KOPT-K1 (cell line): ENCODE data around the gene HERC2.
"Not testable (repeated sequence)": the region's sequence is repeated elsewhere in the genome, so short reads cannot be mapped to it uniquely, and the experiment has no call there.

Experiments
- H3K27ac ChIP-seq: fragments of 200-600 bp; sonication (generic); 2 replicates; pipeline ENCODE4 v1.5.1; 2016; ENCODE audit warnings: antibody characterized with exemption, mild to moderate bottlenecking, low read depth, low read length; ENCODE audit not compliant: poor library complexity, severe bottlenecking
- H3K36me3 ChIP-seq: fragments of 200-600 bp; sonication (generic); 2 replicates; pipeline ENCODE4 v1.5.1; 2017; ENCODE audit warnings: antibody characterized with exemption, mild to moderate bottlenecking, low read length, moderate library complexity; ENCODE audit not compliant: insufficient read depth
- H3K9me3 ChIP-seq: fragments of 200-600 bp; sonication (generic); 2 replicates; pipeline ENCODE4 v1.5.1; 2017; ENCODE audit warnings: antibody characterized with exemption, low read length, mild to moderate bottlenecking; ENCODE audit not compliant: insufficient read depth, poor library complexity, severe bottlenecking

Gene HERC2, protein sequence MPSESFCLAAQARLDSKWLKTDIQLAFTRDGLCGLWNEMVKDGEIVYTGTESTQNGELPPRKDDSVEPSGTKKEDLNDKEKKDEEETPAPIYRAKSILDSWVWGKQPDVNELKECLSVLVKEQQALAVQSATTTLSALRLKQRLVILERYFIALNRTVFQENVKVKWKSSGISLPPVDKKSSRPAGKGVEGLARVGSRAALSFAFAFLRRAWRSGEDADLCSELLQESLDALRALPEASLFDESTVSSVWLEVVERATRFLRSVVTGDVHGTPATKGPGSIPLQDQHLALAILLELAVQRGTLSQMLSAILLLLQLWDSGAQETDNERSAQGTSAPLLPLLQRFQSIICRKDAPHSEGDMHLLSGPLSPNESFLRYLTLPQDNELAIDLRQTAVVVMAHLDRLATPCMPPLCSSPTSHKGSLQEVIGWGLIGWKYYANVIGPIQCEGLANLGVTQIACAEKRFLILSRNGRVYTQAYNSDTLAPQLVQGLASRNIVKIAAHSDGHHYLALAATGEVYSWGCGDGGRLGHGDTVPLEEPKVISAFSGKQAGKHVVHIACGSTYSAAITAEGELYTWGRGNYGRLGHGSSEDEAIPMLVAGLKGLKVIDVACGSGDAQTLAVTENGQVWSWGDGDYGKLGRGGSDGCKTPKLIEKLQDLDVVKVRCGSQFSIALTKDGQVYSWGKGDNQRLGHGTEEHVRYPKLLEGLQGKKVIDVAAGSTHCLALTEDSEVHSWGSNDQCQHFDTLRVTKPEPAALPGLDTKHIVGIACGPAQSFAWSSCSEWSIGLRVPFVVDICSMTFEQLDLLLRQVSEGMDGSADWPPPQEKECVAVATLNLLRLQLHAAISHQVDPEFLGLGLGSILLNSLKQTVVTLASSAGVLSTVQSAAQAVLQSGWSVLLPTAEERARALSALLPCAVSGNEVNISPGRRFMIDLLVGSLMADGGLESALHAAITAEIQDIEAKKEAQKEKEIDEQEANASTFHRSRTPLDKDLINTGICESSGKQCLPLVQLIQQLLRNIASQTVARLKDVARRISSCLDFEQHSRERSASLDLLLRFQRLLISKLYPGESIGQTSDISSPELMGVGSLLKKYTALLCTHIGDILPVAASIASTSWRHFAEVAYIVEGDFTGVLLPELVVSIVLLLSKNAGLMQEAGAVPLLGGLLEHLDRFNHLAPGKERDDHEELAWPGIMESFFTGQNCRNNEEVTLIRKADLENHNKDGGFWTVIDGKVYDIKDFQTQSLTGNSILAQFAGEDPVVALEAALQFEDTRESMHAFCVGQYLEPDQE (N-terminal part only)

DNA sequence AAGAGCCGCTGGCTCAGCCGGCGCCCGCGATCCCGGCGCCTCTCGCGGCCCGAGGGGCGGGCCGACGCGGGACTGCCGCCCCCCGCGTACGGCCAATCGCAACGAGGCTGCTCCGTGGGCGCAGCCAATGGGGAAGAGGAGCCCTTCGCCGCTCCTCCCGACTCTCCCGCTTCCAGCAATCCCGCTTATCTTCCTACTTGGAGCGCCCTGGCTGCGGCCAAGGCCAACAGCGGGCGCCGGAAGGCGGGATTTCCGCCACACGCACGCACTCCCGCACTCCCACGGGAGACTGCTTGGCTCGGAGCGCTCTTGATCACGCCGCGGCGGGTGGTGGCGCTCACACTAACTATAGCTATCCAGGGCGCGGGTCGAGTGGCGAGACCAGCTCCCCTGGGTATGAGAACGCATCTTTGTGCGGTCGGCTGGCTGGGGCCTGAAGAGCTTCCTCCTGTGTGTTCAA lies at the start of gene HERC2:
TSS of gene HERC2 (minus strand) at position 51 of the 460 bp plus-strand sequence. CDS start 746 bp downstream, outside the sequence.
- H3K9me3 ChIP-seq, H3K36me3 ChIP-seq: not testable (repeated sequence)
- H3K27ac ChIP-seq, result peak within 1 kb of the TSS; percentile 25

DNA sequence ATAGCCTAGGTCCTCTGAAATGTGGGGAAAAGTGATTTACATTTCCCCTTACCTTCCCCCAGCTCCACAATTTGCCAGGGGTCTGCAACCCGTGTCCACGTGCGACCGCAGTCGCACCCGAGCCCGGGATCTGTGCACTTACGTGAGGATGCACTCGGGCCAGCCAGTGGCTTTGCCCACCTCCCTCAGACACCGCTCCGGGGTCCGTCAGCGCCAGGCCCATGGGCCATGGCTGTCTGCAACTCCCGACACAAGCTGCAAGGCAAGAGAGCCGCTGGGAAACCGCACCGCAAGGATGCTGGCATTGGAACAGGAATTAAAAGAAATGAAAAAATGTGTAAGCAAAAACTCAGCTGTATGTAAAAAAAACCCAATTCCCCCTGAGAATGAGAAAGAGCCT lies 43.5 kb upstream of the HERC2 start:
- not testable (repeated sequence) for H3K36me3 ChIP-seq, H3K9me3 ChIP-seq, H3K27ac ChIP-seq

DNA sequence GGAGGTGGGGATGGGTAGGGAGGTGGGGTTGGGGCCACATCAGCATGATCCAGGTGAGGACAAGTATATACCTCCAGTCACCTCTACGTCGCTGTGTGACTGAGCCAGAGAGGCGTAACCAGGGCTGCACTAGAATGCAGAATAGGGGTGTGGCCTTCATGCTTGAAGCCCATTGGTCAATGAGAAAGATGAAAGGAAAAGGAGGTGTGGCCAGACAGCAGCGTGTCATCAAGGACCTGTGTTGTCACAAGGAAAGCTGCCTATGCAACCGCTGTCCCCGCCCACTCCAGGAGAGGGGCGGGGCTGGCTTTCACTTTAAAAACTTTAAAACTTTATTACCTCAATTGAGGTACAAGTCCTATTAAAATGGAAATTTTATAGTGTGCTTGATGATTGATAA lies 36.0 kb upstream of the HERC2 start, which contains the start of gene GOLGA6L24:
TSS of gene GOLGA6L24 (minus strand) at position 101 of the 400 bp plus-strand sequence. CDS start at position 40, 61 bp downstream.
- H3K36me3 ChIP-seq, H3K27ac ChIP-seq, H3K9me3 ChIP-seq: not testable (repeated sequence)

DNA sequence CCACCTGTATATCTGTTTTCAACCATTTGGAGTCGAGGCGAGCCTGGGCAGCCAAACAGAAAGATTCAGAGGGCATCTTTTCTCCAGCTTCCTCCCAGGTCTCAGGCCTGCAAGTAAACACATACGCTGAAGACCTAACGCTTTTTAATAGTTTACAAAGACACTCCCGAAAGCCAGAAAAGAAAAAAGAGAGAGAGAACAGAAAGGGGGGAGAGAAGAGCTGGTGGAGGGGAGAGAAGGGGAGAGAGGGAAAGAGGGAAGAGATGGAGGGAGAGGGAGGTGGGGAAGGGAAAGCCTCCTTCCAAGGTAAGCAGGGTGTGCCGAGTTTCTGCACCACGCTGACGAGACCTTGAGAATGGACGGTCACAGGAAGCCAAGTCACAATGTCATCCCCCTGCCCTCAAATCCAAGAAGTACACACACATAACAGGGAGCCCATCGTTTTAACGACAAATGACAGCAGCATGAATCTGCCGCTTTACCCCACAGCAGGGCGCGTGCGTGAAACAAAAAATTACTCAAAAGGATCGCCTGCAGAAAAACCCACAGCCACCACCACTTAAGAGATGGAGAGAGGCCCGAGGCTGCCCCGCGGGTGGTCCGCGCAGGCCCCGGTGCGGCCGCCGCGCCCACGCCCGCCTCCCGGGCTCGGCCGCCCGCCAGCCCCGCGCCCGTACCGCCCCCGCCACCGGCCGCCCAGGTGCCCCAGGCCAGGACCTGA lies 461 bp downstream of the HERC2 start:
- H3K9me3 ChIP-seq, H3K36me3 ChIP-seq: not testable (repeated sequence)
- H3K27ac ChIP-seq, result peak overlapping the region; percentile 25

DNA sequence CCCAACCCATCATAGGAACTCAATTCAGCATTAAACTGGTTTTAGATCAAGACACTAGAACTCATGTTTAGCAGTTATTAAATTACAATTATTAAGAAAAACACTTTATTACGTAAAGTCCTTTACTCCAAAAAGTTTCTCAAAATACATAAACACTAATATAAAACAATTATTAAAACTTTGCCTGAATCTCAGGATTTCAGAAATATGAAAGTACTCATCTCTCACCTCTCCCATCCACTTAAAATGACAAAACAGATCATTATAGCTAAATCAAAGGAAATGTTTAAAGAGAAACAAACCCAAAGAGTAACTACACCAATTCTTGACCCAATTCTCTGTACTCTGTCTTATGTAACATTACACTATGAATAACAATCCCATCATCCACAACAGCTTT lies 2.3 kb downstream of the HERC2 start:
- not testable (repeated sequence) for H3K27ac ChIP-seq
- H3K36me3 ChIP-seq, result peaks cover 11% of the 10 kb centered on the region

DNA sequence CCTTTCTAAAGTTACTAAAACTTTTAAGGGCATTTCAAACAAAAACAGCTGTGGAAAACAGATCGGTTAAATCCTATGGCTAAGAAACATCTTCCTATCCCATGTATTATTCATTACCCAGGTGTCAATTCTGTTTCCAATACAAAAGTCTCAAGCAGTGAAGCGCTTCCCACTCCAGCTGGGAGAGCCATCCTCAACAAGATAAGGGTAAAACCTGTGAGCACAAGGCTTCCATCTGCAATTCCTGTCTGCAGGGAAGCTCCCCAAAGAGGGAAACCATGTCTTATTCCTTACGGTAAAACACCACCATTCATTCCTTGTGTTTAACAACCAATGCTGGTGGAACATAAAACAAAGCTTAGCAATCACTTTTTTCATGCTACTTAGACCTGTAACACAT lies 3.2 kb downstream of the HERC2 start:
- H3K36me3 ChIP-seq, result peaks cover 12% of the 10 kb centered on the region
- H3K9me3 ChIP-seq, H3K27ac ChIP-seq: not testable (repeated sequence)

More for the DNA sequence above, 2.3 kb downstream of the HERC2 start:
- H3K9me3 ChIP-seq, result not testable (repeated sequence)

DNA sequence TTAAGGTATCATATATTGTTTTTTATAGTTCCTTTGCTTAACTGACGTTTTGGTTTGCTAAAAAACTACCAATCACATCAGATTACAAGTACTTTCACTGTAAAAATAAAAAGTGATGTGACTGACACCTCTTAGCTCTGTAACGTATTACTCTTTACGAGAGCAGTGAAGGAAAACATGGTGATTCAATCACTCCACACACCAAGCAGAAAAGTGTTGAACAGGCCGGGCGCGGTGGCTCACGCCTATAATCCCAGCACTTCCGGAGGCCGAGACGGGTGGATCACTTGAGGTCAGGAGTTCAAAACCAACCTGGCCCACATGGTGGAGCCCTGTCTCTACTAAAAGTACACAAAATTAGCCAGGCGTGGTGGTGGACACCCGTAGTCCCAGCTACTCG lies 3.9 kb downstream of the HERC2 start:
- peaks cover 12% of the 10 kb centered on the region for H3K36me3 ChIP-seq
- not testable (repeated sequence) for H3K27ac ChIP-seq, H3K9me3 ChIP-seq

DNA sequence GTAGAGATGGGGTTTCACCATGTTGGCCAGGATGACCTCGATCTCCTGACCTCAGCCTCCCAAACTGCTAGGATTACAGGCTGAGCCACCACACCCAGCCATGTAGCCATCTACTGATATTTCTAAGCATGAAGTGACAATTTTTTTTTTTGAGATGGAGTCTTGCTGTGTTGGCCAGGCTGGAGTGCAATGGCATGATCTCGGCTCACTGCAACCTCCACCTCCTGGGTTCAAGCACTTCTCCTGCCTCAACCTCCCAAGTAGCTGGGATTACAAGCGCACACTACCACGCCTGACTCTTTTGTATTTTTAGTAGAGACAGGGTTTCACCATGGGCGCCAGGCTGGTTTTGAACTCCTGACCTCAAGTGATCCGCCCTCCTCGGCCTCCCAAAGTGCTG lies 5.0 kb downstream of the HERC2 start:
- H3K9me3 ChIP-seq, H3K27ac ChIP-seq: not testable (repeated sequence)
- H3K36me3 ChIP-seq, result peaks cover 12% of the 10 kb centered on the region

DNA sequence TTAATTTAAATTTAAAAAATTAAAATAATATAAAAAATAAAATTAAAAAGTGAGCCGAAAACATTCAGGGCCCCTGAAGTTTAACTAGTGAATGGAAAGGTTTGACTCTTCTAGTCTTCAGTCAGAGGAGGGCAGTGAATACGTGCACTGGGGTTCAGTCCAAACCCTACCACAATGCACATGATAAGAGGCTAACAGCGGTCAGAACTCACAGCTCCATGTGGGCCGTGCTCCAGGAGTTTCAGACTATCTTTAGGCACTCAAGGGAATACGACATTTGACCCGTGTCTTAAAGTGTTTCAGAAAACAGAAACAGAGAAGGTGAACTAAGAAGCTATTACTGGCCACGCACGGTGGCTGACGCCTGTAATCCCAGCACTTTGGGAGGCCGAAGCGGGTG lies 11.5 kb downstream of the HERC2 start:
- not testable (repeated sequence) for H3K27ac ChIP-seq
- H3K36me3 ChIP-seq, result peaks cover 28% of the 10 kb centered on the region
- H3K9me3 ChIP-seq, result peaks cover 28% of the 10 kb centered on the region

DNA sequence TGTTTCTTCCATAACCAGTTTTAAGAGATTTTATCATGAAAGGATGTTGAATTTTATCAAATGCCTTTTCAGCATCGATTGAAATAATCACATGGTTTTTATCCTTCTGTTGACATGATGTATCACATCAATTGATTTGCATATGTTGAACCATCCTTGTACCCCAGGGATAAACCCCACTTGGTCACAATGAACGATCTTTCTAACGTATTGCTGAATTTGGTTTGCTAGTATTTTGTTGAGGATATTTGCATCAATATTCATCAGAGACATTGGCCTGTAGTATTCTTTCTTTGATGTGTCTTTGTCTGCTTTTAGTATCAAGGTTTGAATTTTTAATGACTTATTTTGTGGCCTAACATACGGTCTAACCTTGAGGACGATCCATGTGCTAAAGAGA lies 13.3 kb downstream of the HERC2 start:
- H3K27ac ChIP-seq, result not testable (repeated sequence)
- Histone ChIP-seq H3K36me3 (peaks cover 20% of the 10 kb centered on the region), H3K9me3 (peaks cover 28% of the 10 kb centered on the region)

DNA sequence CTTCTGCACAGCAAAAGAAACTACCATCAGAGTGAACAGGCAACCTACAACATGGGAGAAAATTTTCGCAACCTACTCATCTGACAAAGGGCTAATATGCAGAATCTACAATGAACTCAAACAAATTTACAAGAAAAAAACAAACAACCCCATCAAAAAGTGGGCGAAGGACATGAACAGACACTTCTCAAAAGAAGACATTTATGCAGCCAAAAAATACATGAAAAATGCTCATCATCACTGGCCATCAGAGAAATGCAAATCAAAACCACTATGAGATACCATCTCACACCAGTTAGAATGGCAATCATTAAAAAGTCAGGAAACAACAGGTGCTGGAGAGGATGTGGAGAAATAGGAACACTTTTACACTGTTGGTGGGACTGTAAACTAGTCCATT lies 16.3 kb downstream of the HERC2 start:
- Histone ChIP-seq H3K9me3 (peaks cover 28% of the 10 kb centered on the region), H3K36me3 (peaks cover 18% of the 10 kb centered on the region)
- H3K27ac ChIP-seq, result not testable (repeated sequence)

DNA sequence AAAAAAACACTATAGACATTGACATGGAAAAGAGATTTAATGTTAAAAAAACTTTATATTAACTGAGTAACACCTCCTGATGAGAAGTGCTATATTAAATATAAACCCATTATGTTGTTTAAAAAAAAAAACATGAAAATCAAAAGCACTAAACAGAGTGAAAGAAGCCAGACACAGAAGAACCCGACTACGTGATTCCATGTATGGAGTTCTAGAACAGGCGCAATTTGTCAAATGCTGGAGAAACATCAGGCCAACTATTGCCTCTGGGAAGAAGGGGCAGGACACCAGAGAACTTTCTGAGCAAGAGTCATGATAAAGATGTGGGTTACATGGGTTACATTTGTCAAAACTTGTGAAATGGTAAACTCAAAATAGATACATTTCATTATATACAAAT lies 24.5 kb downstream of the HERC2 start:
- not testable (repeated sequence) for H3K36me3 ChIP-seq, H3K9me3 ChIP-seq, H3K27ac ChIP-seq

DNA sequence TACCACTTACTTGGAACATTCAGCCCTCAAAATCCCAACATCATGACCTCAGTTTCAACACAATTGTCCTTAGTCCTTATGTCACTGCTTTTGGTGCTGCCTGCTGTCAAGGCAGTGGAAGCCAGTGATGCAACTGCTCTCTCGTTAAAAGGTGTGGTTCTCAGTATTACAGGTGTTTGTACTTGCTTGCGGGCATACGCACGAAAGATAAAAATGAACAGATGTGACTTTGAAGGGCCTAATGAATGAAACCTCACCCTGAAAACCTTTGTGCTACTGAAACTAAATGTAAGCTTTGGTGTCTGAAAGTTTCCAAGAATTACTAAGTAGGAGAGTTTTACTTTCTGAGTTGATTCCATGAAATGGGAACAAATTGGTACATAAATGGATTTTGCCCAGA lies 25.2 kb downstream of the HERC2 start:
- not testable (repeated sequence) for H3K36me3 ChIP-seq, H3K27ac ChIP-seq, H3K9me3 ChIP-seq

DNA sequence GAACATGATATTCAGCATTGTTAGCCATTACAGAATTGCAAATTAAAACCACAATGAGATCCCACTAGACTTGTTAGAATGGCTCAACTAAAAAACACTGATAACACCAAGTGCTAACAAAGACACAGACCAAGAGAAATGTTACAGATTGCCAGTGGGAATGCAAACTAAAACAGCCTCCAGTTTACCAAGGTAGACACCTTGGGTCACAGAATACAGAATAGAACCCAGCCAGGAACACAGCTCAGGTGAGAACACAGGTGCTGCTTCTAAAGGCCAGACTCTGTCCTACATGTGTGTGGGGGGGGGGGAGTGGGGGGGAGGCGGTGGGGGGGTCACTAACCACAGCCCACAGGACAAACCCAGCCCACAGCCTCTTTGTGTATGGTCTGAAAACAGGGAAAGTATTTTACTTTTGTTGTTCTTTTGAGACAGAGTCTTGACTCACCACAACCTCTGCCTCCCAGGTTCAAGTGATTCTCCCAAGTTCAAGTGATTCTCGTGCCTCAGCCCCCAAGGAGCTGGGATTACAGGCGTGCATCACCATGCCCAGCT lies 26.9 kb downstream of the HERC2 start:
- peaks cover 20% of the 10 kb centered on the region for H3K36me3 ChIP-seq
- H3K9me3 ChIP-seq, result peaks cover 12% of the 10 kb centered on the region
- H3K27ac ChIP-seq, result not testable (repeated sequence)
